Neuron (in vitro differentiated cells): ENCODE results near the gene MSANTD2.

Experiments used
- H2AFZ ChIP-seq: one replicate; pipeline ENCODE4 v1.6.1; 2013; ENCODE audit warnings: low read depth, mild to moderate bottlenecking, inconsistent platforms, low read length, moderate library complexity
- H3K27me3 ChIP-seq: one replicate; pipeline ENCODE4 v1.6.1; 2013; ENCODE audit warnings: low read length; ENCODE audit not compliant: insufficient read depth
- H3K36me3 ChIP-seq: one replicate; pipeline ENCODE4 v1.6.1; 2013; ENCODE audit warnings: low read length; ENCODE audit not compliant: insufficient read depth
- H3K4me1 ChIP-seq: one replicate; pipeline ENCODE4 v1.6.1; 2013; ENCODE audit warnings: low read length; ENCODE audit not compliant: insufficient read depth
- H3K4me3 ChIP-seq: 2 replicates; pipeline ENCODE4 v1.5.1; 2013; ENCODE audit warnings: mild to moderate bottlenecking, low read length, moderate library complexity
- H3K9me3 ChIP-seq: one replicate; pipeline ENCODE4 v1.6.1; 2013; ENCODE audit warnings: low read length

The MSANTD2 gene

DNA sequence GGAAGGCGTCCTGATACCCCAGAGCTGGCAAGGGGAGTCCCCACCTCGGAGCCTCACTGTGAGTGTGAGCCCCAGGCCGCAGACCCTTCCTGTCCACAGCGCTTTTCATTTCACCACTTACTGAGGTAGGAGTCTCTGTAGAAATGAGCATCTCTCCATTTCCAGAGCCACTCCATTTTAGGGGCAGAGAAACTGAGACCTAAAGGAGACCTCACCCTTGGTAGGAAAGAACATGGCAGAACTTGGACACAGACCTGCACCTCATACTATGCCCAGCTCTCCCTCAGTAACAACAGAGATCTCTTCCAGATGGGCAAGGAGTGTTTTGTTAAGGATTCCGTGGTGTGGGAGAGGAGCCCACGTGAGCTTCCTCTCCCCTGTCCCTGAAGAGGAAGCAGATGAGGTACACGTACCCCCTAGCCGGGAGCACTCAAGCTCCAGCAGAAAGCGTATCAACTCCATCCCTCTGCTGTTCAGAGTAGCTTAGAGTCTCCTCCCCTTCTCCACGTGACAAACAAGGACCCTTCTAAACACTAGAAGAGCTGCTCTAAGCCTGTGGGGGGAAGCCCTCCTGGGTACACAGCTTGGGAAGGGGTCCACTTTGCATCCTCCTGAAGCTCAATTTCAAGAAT is 47.6 kb downstream of the MSANTD2 start:
- Histone ChIP-seq H3K4me1 (peaks cover 7% of the 10 kb centered on the region), H2AFZ (no peak overlapping the region), H3K36me3 (no peaks in the 10 kb centered on the region), H3K9me3 (no peaks in the 10 kb centered on the region), H3K4me3 (no peak overlapping the region), H3K27me3 (no peaks in the 10 kb centered on the region)

DNA sequence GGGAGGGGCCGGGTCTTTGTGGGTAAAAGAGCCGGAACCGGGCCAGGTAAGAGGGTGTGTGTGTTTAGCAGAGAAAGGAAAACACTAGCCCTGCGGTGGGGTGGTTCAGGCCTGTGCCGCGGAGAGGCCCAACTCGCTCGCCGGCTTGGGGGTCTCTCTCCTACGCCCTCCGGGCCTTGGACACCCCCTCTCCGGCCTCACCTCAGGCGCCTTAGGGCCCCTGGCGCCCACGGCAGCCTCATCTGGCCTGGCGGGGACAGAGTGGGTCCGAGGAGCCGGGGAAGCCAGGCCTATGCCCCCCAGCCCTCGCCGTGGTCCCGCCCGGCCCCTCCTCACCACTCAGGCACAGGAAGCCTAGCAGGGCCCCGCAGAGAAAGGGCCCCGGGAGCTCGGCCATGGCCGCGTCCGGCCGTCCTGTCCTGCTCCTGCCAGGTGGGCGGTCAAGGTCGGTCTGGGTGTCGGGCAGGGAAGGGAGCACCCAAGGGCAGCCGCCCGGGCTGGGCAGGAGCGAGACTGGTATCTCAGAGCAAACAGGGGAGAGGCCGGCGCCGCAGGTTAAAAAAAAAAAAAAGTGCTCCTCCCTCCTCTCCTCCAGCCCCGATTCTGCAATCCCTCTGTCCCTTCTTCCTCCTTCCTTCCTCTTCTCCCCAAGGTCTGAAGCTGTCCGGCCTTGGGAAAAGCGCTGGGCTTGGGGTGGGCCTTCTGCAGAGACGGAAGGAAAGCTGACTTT is 48.3 kb downstream of the MSANTD2 start, which contains the start of gene VSIG2:
TSS of gene VSIG2 (minus strand) at position 515 of the 730 bp plus-strand sequence. CDS start at position 397, 118 bp downstream.
- no peaks in the 10 kb centered on the region for H3K27me3 ChIP-seq
- no peaks in the 10 kb centered on the region for H3K9me3 ChIP-seq

DNA sequence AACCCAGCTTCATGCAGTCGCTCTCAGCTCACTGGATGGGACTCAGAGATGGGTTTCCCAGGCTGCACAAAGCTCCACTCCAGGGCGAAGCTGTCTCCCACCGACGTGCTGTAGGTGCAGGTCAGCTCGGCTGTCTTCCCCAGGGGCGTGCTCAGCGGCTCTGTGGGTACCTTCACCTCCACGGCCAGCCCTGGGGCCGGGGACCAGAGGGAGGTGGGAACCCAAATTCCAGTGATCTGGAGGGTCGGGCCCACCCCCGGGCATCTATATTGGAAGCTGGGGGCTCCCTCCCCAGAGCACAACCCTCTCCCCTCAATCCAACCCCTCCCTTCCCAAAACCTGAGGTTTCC is 48.8 kb downstream of the MSANTD2 start:
- H3K9me3 ChIP-seq, result peaks cover 2% of the 10 kb centered on the region
- H3K27me3 ChIP-seq, result no peaks in the 10 kb centered on the region
- H3K4me3 ChIP-seq, result no peak overlapping the region
- no peaks in the 10 kb centered on the region for H3K36me3 ChIP-seq
- H2AFZ ChIP-seq, result no peak overlapping the region
- peaks cover 7% of the 10 kb centered on the region for H3K4me1 ChIP-seq

More for the DNA sequence above, 48.3 kb downstream of the MSANTD2 start, which contains the start of gene VSIG2:
- Histone ChIP-seq H2AFZ (no peak within 1 kb of the TSS), H3K4me1 (peaks cover 7% of the 10 kb centered on the region), H3K4me3 (no peak within 1 kb of the TSS), H3K36me3 (no peaks in the 10 kb centered on the region)

DNA sequence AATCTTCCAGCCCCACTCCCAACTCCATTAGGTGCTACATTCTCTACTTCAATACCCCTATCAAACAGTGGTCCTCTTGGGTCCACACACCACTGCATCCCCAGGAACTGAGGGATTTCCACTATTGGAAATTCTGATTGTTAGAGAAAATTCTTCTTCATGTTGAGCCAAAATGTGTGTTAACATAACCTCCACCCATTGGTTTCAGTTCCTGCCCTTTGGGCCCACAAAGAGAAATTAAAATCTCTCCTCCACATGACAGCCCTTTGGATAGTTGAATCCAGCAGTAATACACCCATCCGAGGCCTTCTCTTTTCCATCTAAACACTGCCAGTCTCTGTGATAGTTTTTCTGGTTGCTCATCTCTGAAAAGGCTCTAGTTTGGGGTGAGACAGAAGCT is 50.3 kb downstream of the MSANTD2 start:
- Histone ChIP-seq H2AFZ (no peak overlapping the region), H3K4me1 (peaks cover 5% of the 10 kb centered on the region), H3K4me3 (no peak overlapping the region), H3K27me3 (no peaks in the 10 kb centered on the region), H3K36me3 (no peaks in the 10 kb centered on the region), H3K9me3 (peaks cover 5% of the 10 kb centered on the region)

DNA sequence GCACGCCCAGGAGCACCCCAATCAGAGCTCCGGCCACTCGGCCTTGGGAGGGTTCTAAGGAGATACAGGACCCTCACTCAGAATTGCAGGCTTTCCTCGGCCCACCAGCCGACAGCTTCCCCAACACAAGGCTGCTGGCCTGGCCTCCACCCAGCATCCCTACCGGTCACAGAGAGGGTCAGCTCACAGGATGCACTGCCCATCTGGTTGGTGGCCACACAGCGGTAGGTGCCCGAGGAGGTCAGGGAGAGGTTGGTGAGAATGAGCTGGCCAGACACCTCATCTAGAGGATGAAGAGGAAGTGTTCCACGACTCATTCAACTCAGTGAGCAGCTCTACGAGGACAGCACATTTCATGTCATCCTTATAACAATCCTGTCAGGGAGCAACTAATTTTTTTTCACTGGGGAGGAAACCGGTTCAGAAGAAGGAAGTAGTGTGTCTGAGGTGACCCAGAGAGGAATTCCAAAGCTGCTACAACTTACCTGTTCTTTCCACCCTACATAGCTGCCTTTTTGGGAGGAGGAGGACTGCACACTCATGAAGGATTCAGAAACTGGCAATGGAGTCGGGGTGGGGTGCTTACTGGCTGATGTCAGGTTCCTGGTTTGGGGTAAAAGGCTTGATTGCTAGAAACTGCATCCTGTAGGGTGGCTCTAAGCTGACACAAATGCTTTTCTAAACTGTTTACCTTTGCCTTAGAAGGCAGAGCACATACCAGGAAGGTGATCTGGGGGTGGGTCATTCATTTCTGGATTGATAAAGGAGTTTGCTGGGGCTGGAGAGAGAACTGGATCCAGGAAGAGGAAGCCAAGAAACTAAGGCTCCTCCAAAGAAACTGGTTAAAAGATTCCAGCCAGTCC is 51.5 kb downstream of the MSANTD2 start:
- no peaks in the 10 kb centered on the region for H3K4me1 ChIP-seq
- no peak overlapping the region for H3K4me3 ChIP-seq
- no peaks in the 10 kb centered on the region for H3K36me3 ChIP-seq
- H3K9me3 ChIP-seq, result peaks cover 5% of the 10 kb centered on the region
- H3K27me3 ChIP-seq, result no peaks in the 10 kb centered on the region
- no peak overlapping the region for H2AFZ ChIP-seq

DNA sequence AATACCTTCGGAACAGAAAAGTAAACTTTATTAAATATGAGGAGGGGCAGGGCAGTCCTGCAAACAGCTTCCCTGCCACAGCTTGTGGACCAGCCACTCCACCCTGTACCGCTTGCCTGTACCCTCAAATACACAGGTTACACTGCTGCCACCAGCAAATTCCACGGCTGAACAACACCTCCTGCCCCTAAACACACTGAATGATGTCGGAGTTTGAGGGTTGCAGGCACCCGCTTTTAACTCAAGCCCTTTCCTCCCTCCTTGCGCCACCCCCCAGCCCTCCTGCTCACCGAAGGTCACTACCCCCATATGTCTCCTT is 52.1 kb downstream of the MSANTD2 start:
- H3K27me3 ChIP-seq, result no peaks in the 10 kb centered on the region
- no peak overlapping the region for H2AFZ ChIP-seq
- no peak overlapping the region for H3K4me3 ChIP-seq
- H3K9me3 ChIP-seq, result peaks cover 5% of the 10 kb centered on the region
- no peaks in the 10 kb centered on the region for H3K36me3 ChIP-seq
- H3K4me1 ChIP-seq, result no peaks in the 10 kb centered on the region

DNA sequence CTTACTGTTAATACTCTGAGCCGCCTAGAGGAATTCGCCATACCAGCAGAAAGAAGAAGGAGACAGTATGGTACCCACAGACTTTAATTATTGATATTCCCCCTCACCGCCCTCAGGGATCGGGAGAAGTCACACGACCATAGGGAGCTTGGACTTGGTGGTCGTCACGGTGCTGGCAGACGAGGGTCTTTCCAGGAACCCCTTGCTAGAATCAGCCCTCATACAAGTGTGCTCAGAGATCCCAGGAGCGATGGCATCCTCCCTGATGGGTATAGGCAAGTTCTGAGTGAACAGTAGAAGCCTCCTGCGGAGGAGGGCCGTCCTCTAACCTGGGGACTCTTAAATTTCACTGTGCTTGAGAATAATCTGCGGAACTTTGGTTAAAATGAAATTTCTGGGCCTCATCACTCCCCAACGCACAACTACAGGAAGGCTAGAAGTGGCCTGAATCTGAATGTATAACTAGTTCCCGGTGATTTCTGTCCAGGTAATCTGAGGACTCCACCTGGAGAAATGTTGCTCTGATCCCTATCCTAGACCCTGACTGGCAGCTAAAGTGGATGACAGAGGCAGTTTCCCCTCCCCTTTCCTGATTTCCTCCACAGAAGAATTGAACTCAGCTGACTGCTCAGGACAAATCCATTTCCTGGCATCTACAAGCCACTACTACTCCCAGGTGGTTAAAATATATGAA is 52.7 kb downstream of the MSANTD2 start:
- peaks cover 5% of the 10 kb centered on the region for H3K9me3 ChIP-seq
- H3K4me1 ChIP-seq, result no peaks in the 10 kb centered on the region
- no peak overlapping the region for H3K4me3 ChIP-seq
- no peaks in the 10 kb centered on the region for H3K27me3 ChIP-seq
- H2AFZ ChIP-seq, result no peak overlapping the region
- no peaks in the 10 kb centered on the region for H3K36me3 ChIP-seq

DNA sequence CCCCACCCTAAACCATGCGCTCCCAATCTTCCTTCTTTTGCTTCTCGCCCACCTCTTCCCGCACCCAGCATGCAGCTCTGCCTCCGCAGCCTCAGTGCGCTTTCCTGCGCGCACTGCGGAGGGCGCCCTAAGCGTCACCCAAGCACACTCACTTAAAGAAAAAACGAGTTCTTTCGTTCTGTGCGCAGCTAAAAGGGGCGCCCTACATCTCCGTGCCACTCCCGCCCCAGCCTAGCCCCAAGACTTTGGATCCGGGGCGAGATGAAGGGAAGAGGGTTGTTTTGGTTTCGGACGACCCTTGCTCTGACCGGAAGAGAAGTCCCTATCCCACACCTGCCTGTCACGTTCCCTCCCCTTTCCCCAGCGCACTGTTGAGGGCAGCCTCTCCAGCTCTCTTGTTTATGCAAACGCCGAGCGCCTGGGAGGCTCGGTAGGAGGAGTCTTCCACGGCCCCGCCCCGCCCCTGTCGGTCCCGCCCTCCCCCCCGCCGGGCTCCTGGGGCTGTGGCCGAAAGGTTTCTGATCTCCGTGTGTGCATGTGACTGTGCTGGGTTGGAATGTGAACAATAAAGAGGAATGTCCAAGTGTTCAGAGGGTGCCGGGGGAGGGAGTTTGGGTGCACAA is 53.5 kb downstream of the MSANTD2 start:
- Histone ChIP-seq H3K4me1 (no peaks in the 10 kb centered on the region), H2AFZ (no peak overlapping the region), H3K4me3 (no peak overlapping the region), H3K36me3 (no peaks in the 10 kb centered on the region), H3K9me3 (peaks cover 5% of the 10 kb centered on the region), H3K27me3 (no peaks in the 10 kb centered on the region)

DNA sequence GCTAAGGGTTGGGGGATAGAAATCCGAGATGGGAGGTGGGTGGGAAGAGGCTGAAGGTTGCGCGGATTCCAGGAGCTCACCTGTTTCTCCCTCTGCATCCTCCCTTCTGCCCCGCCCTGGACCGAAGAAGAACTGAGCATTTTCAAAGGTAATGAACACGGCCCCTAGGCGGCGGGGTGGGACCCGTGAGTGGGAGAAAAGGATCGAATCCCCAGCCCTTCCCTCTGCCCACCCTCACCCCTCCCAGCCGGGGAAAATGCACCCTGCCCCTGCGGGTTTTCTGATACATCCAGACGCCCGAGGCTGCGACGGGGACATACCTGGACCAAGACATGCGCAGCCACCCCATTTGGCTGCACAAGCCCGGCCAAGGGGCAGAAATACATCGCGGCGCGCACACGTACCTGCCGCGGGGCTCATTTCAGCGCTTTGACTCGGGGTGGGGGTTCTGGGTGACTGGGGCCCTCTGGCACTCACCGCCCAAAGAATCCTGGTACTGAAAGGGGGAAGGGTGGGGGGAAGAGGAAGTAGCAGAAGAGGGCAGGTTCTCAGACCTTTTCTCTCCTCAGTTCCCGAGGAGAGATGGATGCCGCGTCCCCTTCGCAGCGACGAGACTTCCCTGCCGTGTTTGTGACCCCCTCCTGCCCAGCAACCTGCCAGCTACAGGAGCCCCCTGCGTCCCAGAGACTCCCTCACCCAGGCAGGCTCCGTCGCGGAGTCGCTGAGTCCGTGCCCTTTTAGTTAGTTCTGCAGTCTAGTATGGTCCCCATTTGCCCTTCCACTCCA is 54.2 kb downstream of the MSANTD2 start:
- Histone ChIP-seq H3K4me3 (no peak overlapping the region), H3K36me3 (no peaks in the 10 kb centered on the region), H3K27me3 (no peaks in the 10 kb centered on the region), H3K4me1 (no peaks in the 10 kb centered on the region), H2AFZ (no peak overlapping the region), H3K9me3 (peaks cover 5% of the 10 kb centered on the region)

DNA sequence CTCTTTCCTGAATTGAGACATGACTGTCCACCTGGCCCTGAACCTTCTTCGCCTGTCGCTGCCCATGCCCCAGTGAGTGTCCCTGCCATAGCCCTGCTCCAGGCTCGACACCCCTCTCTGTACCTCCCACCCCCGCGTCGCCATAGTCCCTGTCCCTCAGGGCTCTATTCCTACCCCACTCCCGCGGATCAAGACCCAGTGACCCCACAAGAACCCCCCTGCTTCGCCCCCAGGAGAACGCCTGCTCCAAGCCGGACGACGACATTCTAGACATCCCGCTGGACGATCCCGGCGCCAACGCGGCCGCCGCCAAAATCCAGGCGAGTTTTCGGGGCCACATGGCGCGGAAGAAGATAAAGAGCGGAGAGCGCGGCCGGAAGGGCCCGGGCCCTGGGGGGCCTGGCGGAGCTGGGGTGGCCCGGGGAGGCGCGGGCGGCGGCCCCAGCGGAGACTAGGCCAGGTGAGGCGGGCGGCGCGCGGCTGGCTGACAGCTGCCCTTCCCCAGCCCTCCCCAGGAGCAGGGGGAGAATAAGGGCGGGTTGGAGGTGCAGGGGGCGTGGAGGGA is 54.9 kb downstream of the MSANTD2 start:
- no peak overlapping the region for H2AFZ ChIP-seq
- no peaks in the 10 kb centered on the region for H3K27me3 ChIP-seq
- peaks cover 4% of the 10 kb centered on the region for H3K4me1 ChIP-seq
- H3K4me3 ChIP-seq, result no peak overlapping the region
- H3K36me3 ChIP-seq, result no peaks in the 10 kb centered on the region
- peaks cover 5% of the 10 kb centered on the region for H3K9me3 ChIP-seq

DNA sequence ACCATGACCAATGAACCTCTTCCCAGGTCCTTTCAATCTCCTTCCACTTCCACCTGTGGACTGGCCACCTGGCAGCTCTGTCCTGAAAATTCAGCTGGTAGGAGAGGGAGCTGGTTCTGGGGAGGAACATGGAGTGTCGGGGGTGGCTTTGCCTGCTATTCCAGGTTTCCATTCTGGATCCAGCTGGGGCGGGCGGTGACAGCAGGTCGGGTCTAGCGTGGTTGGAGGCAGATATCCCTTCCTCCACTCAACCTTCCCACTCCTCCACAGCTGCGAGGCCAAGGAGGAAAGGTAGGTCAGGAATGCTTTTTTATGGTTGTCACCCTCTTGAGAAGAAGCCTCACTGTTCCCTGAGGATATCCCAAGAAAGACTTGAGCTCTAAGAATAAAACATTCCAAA is 57.2 kb downstream of the MSANTD2 start:
- peaks cover 19% of the 10 kb centered on the region for H3K4me1 ChIP-seq
- no peak overlapping the region for H3K4me3 ChIP-seq
- no peaks in the 10 kb centered on the region for H3K36me3 ChIP-seq
- H3K9me3 ChIP-seq, result peaks cover 5% of the 10 kb centered on the region
- H2AFZ ChIP-seq, result no peak overlapping the region
- H3K27me3 ChIP-seq, result no peaks in the 10 kb centered on the region

DNA sequence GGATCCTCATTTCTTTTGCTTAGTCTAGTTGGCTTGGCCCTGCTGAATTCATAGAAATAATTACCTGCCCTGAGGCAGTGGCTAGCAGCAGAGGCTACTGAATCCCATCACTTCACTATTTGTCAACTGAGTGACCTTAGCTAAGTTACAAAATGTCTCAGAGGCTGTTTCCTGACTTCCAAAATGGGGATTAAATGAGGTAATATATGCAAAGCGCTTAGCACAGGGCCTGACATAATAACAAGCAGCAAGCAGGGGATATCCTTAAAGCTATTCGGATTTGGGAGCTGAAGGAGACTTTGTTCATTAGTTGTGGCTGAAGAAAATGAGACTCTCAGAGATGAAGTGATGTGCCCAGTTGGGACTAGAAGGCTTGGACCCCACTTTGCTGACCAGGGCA is 57.7 kb downstream of the MSANTD2 start:
- Histone ChIP-seq H2AFZ (no peak overlapping the region), H3K27me3 (no peaks in the 10 kb centered on the region)

More for the DNA sequence above, 57.7 kb downstream of the MSANTD2 start:
- H3K9me3 ChIP-seq, result peaks cover 5% of the 10 kb centered on the region
- H3K4me1 ChIP-seq, result peaks cover 24% of the 10 kb centered on the region
- no peaks in the 10 kb centered on the region for H3K36me3 ChIP-seq
- H3K4me3 ChIP-seq, result no peak overlapping the region
